NCI-H748 (cell line): Measurements from ENCODE around the gene CRADD.
A peak's percentile ranks its signal among the peaks of the same experiment; 100 is the strongest.
"Not testable (repeated sequence)": the region's sequence is repeated elsewhere in the genome, so short reads cannot be mapped to it uniquely, and the experiment has no call there.

Experiments
- DNase-seq: peaks from one replicate; lab custom pipeline; 2025; ENCODE audit not compliant: unreplicated experiment; lab: John Stamatoyannopoulos, UW

The CRADD gene

GRCh38 chr12:93754859-93755258 lies 77.7 kb downstream of the CRADD start:
- DNase-seq, result not testable (repeated sequence)

- DNase-seq, result no peak
Observed at GRCh38 chr12:93756288-93756687, 79.1 kb downstream of the CRADD start.

- DNase-seq, result no peak
Observed at GRCh38 chr12:93757792-93758694, 80.9 kb downstream of the CRADD start.

- DNase-seq, result no peak
Observed at GRCh38 chr12:93758801-93759373, 81.7 kb downstream of the CRADD start.

GRCh38 chr12:93759512-93760081 lies 82.4 kb downstream of the CRADD start:
- DNase-seq, result peak; percentile 31

- DNase-seq, result no peak
Observed at GRCh38 chr12:93760275-93760875, 83.2 kb downstream of the CRADD start.

GRCh38 chr12:93762059-93762719 lies 85.0 kb downstream of the CRADD start:
- DNase-seq, result no peak

GRCh38 chr12:93762912-93763553 lies 85.9 kb downstream of the CRADD start:
- no peak for DNase-seq

GRCh38 chr12:93763746-93764147 lies 86.6 kb downstream of the CRADD start:
- DNase-seq, result no peak

- DNase-seq, result no peak
Observed at GRCh38 chr12:93766371-93766770, 89.2 kb downstream of the CRADD start.

- peak; percentile 44 for DNase-seq
Observed at GRCh38 chr12:93766796-93767523, 89.8 kb downstream of the CRADD start.

- DNase-seq, result no peak
Observed at GRCh38 chr12:93767524-93767863, 90.3 kb downstream of the CRADD start.

- DNase-seq, result no peak
Observed at GRCh38 chr12:93772003-93772700, 95.0 kb downstream of the CRADD start.

GRCh38 chr12:93773122-93773871 lies 96.1 kb downstream of the CRADD start:
- no peak for DNase-seq

GRCh38 chr12:93776581-93777018 lies 99.4 kb downstream of the CRADD start:
- no peak for DNase-seq

GRCh38 chr12:93777254-93777653 lies 100.1 kb downstream of the CRADD start:
- DNase-seq, result no peak

- DNase-seq, result no peak
Observed at GRCh38 chr12:93778306-93778705, 101.1 kb downstream of the CRADD start.

- no peak for DNase-seq
Observed at GRCh38 chr12:93778766-93779165, 101.6 kb downstream of the CRADD start.
